HG03108 (cell line): ENCODE data around the gene PCNX3.

Experiments used
- ATAC-seq: cut with Tn5 transposase; IDR thresholded peaks from one replicate; pipeline ENCODE4 v1.9.1; 2021; ENCODE audit warnings: moderate library complexity; ENCODE audit not compliant: unreplicated experiment

Gene PCNX3

DNA sequence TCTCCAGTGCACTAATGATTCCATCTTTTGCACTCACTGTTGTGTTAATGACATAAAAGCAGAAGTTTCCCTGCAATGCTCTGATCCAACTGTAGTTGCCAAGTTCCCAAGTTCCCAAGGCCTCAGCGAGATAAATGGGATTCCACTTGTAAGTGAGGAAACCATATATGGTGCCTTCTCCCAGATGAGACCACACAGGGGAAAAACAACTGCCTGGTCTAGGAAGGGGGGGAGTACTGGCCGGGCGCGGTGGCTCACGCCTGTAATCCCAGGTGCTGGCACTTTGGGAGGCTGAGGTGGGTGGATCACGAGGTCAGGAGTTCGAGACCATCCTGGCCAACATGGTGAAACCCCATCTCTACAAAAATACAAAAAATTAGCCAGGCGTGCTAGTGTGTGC, 70.4 kb downstream of the PCNX3 start:
- no peak for ATAC-seq
